K562 (cell line): ENCODE data around the gene SH3D19.

ENCODE experiments used
- MAX ChIP-seq: sonication (generic); formaldehyde crosslinking; IDR thresholded peaks from 2 replicates; pipeline ENCODE4 v1.9.0; 2022; ENCODE audit warnings: mild to moderate bottlenecking, missing genetic modification reagents
- NFYB ChIP-seq: IDR thresholded peaks from 2 replicates; pipeline ENCODE4 v1.6.1; 2011; ENCODE audit warnings: mild to moderate bottlenecking, moderate library complexity; ENCODE audit not compliant: insufficient read length; ENCODE audit errors: extremely low read depth
- TF ChIP-seq, protein P1 (sequence below): conservative IDR thresholded peaks from 2 replicates; pipeline ENCODE4 v1.6.1; 2011; ENCODE audit warnings: low read depth, mild to moderate bottlenecking, low read length; ENCODE audit not compliant: control insufficient read depth

DNA sequence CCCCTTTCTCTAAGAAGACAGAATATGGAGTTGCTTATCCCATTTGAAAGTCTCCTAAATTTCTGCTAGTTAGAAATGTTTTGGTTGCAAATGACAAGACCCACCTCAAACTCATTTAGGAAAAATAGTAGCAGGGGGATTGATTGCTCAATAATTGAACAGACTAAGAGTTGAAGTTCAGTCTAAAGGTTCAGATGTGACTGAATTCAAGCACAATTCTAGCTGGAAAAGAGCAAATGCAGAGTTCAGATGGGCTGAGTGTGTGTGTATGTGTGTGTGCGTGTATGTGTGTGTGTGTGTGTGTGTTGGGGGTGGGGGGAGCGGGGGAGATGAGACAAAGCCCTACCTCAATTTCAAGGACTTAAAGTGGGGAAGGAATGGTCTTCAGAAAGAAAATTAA, 35.7 kb upstream of the SH3D19 start:
- TF ChIP-seq MAX (CRISPR knock-in tag), result no peak
- TF ChIP-seq, protein P1, sequence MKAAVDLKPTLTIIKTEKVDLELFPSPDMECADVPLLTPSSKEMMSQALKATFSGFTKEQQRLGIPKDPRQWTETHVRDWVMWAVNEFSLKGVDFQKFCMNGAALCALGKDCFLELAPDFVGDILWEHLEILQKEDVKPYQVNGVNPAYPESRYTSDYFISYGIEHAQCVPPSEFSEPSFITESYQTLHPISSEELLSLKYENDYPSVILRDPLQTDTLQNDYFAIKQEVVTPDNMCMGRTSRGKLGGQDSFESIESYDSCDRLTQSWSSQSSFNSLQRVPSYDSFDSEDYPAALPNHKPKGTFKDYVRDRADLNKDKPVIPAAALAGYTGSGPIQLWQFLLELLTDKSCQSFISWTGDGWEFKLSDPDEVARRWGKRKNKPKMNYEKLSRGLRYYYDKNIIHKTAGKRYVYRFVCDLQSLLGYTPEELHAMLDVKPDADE, result no peak
- TF ChIP-seq NFYB, result no peak
